ENCODE measurements around the gene STPG1.

Gene STPG1

GRCh38 chr1:24386931-24387330 is 26.7 kb downstream of the STPG1 start:
- no peak for TF ChIP-seq CTCF (IDR thresholded peaks at IDR 0.05; ENCODE audit: extremely low read depth, missing control alignments)
- DNase-seq (ENCODE audit: low spot score): no peak

- TF ChIP-seq CTCF (IDR thresholded peaks at IDR 0.05; ENCODE audit: extremely low read depth, missing control alignments): no peak
- no peak for DNase-seq (ENCODE audit: low spot score)
These were observed 27.3 kb downstream of the STPG1 start for GRCh38 chr1:24386241-24386640.

GRCh38 chr1:24385160-24385940 is 28.2 kb downstream of the STPG1 start:
- no peak for DNase-seq (ENCODE audit: low spot score)
- peak; percentile 27 for TF ChIP-seq CTCF (IDR thresholded peaks at IDR 0.05; ENCODE audit: extremely low read depth, missing control alignments)

GRCh38 chr1:24384251-24385090 is 29.1 kb downstream of the STPG1 start:
- DNase-seq (ENCODE audit: low spot score): peak; percentile 70
- no peak for TF ChIP-seq CTCF (IDR thresholded peaks at IDR 0.05; ENCODE audit: extremely low read depth, missing control alignments)

- DNase-seq (ENCODE audit: low spot score): no peak
- TF ChIP-seq CTCF (IDR thresholded peaks at IDR 0.05; ENCODE audit: extremely low read depth, missing control alignments): no peak
These were observed 30.1 kb downstream of the STPG1 start for GRCh38 chr1:24383381-24383940.

GRCh38 chr1:24382165-24382577 is 31.4 kb downstream of the STPG1 start:
- no peak for DNase-seq (ENCODE audit: low spot score)
- no peak for TF ChIP-seq CTCF (IDR thresholded peaks at IDR 0.05; ENCODE audit: extremely low read depth, missing control alignments)

GRCh38 chr1:24381256-24381655 is 32.3 kb downstream of the STPG1 start:
- no peak for DNase-seq (ENCODE audit: low spot score)
- no peak for TF ChIP-seq CTCF (IDR thresholded peaks at IDR 0.05; ENCODE audit: extremely low read depth, missing control alignments)
